Erythroblast (primary cell): ENCODE results near the gene NAT8L.

ENCODE experiments used
- GATA1 ChIP-seq: IDR thresholded peaks from 2 replicates; pipeline ENCODE4 v1.6.1; 2011; ENCODE audit warnings: low read depth, mild to moderate bottlenecking, control low read depth, low read length, moderate library complexity
- POLR2A ChIP-seq: IDR thresholded peaks from 2 replicates; pipeline ENCODE4 v1.6.1; 2011; ENCODE audit warnings: mild to moderate bottlenecking, low read length

GRCh38 chr4:2085496-2085901 is 26.4 kb downstream of the NAT8L start:
- TF ChIP-seq POLR2A, result no peak
- no peak for TF ChIP-seq GATA1
